ENCODE results near the gene PAK5. TPM values are rescaled to one million over a fixed set of nuclear protein-coding genes. Genes with fewer than 3 reads are reported as not detected.

Gene PAK5
- total and polyA plus RNA-seq, 4 donors, result 0.02 to 0.17 (median 0.04) TPM; not detected in 1

GRCh38 chr20:9705722-9706476, 133.0 kb downstream of the PAK5 start:
- Histone ChIP-seq H3K4me1 (ENCODE audit: control insufficient read depth in 4 of 4, insufficient read depth in 4 of 4, low read length in 3 of 4) (no peaks in the 10 kb centered on the region), H3K36me3 (ENCODE audit: control insufficient read depth in 4 of 4, insufficient read depth in 3 of 4, low read depth in 1 of 4, low read length in 3 of 4) (no peaks in the 10 kb centered on the region), H3K9ac (ENCODE audit: low read depth in 1 of 2, low read length in 2 of 2) (no peak overlapping the region), H3K9me3 (ENCODE audit: control insufficient read depth in 4 of 4, low read length in 3 of 4) (no peaks in the 10 kb centered on the region), H3K27me3 (ENCODE audit: control insufficient read depth in 4 of 4, insufficient read depth in 4 of 4, low read length in 3 of 4) (peaks cover 0 to 3% (median 0%) of the 10 kb centered on the region in 4 donors), H3K4me3 (ENCODE audit: low read depth in 1 of 3, low read length in 3 of 3) (no peak overlapping the region), H3K27ac (ENCODE audit: low read depth in 1 of 2, low read length in 2 of 2) (no peak overlapping the region)
- DNase-seq (ENCODE audit: low spot score), result no peak
- TF ChIP-seq NR2F2 (IDR thresholded peaks at IDR 0.05) (no peak), ATF3 (IDR thresholded peaks at IDR 0.05) (no peak), FOXA2 (IDR thresholded peaks at IDR 0.05) (no peak), SP1 (IDR thresholded peaks at IDR 0.05) (no peak), HNF4G (IDR thresholded peaks at IDR 0.05) (no peak), RXRA (IDR thresholded peaks at IDR 0.05) (no peak), YY1 (IDR thresholded peaks at IDR 0.05) (no peak), REST (IDR thresholded peaks at IDR 0.05) (no peak), RAD21 (IDR thresholded peaks at IDR 0.05) (no peak), GABPA (IDR thresholded peaks at IDR 0.05 in 1 of 2, conservative IDR thresholded peaks at IDR 0.05 in 1 of 2) (no peak), EGR1 (IDR thresholded peaks at IDR 0.05; ENCODE audit: low read depth in 2 of 2) (no peak)
- 62% methylated on average over 4 of the region's 4 CpGs for WGBS

GRCh38 chr20:9699181-9699580, 139.7 kb downstream of the PAK5 start:
- H3K36me3 ChIP-seq (ENCODE audit: control insufficient read depth in 4 of 4, insufficient read depth in 3 of 4, low read depth in 1 of 4, low read length in 3 of 4), result no peaks in the 10 kb centered on the region
- no peaks in the 10 kb centered on the region for H3K4me1 ChIP-seq (ENCODE audit: control insufficient read depth in 4 of 4, insufficient read depth in 4 of 4, low read length in 3 of 4)
- DNase-seq (ENCODE audit: low spot score), result no peak
- TF ChIP-seq MAX (IDR thresholded peaks at IDR 0.05), result no peak
- TF ChIP-seq YY1 (IDR thresholded peaks at IDR 0.05), result no peak
- TF ChIP-seq GABPA (IDR thresholded peaks at IDR 0.05 in 1 of 2, conservative IDR thresholded peaks at IDR 0.05 in 1 of 2), result no peak
- TF ChIP-seq EGR1 (IDR thresholded peaks at IDR 0.05; ENCODE audit: low read depth in 2 of 2), result no peak
- no peak for TF ChIP-seq RAD21 (IDR thresholded peaks at IDR 0.05)
- TF ChIP-seq NR2F2 (IDR thresholded peaks at IDR 0.05), result no peak
- no peak for TF ChIP-seq FOXA2 (IDR thresholded peaks at IDR 0.05)
- TF ChIP-seq ATF3 (IDR thresholded peaks at IDR 0.05), result no peak
- no peak for TF ChIP-seq REST (IDR thresholded peaks at IDR 0.05)
- no peak for TF ChIP-seq SP1 (IDR thresholded peaks at IDR 0.05)
- no peak for TF ChIP-seq HNF4A (conservative IDR thresholded peaks at IDR 0.05)
- no peak for TF ChIP-seq JUND (IDR thresholded peaks at IDR 0.05)
- TF ChIP-seq RXRA (IDR thresholded peaks at IDR 0.05), result no peak
- TF ChIP-seq CTCF (IDR thresholded peaks at IDR 0.05; ENCODE audit: low read depth, low read length, missing input control), result no peak
- no peak for TF ChIP-seq TAF1 (conservative IDR thresholded peaks at IDR 0.05)
- no peak for TF ChIP-seq HNF4G (IDR thresholded peaks at IDR 0.05)
- TF ChIP-seq ZBTB33 (IDR thresholded peaks at IDR 0.05), result no peak
- no peak overlapping the region for H3K9ac ChIP-seq (ENCODE audit: low read depth in 1 of 2, low read length in 2 of 2)
- peaks cover 0 to 3% (median 1%) of the 10 kb centered on the region in 4 donors for H3K27me3 ChIP-seq (ENCODE audit: control insufficient read depth in 4 of 4, insufficient read depth in 4 of 4, low read length in 3 of 4)
- no peaks in the 10 kb centered on the region for H3K9me3 ChIP-seq (ENCODE audit: control insufficient read depth in 4 of 4, low read length in 3 of 4)
- no peak overlapping the region for H3K4me3 ChIP-seq (ENCODE audit: low read depth in 1 of 3, low read length in 3 of 3)
- no peak overlapping the region for H3K27ac ChIP-seq (ENCODE audit: low read depth in 1 of 2, low read length in 2 of 2)
